Adipocyte (in vitro differentiated cells): ENCODE measurements around the gene DPH2.

Source experiments
- DNase-seq: peaks from one replicate; pipeline ENCODE4 v3.0.0-alpha.2; 2015; ENCODE audit warnings: low read depth
- H3K27me3 ChIP-seq: replicated peaks from 2 replicates; pipeline ENCODE4 v1.7.0; 2013; ENCODE audit warnings: mild to moderate bottlenecking, low read length, moderate library complexity; ENCODE audit not compliant: control insufficient read depth, insufficient read depth
- H3K36me3 ChIP-seq: 2 replicates; pipeline ENCODE4 v1.7.0; 2013; ENCODE audit warnings: low read length, mild to moderate bottlenecking, moderate library complexity; ENCODE audit not compliant: control insufficient read depth, insufficient read depth, severe bottlenecking
- H3K4me1 ChIP-seq: 2 replicates; pipeline ENCODE4 v1.7.0; 2013; ENCODE audit warnings: mild to moderate bottlenecking, low read length, moderate library complexity; ENCODE audit not compliant: control insufficient read depth, insufficient read depth
- H3K4me3 ChIP-seq: 2 replicates; pipeline ENCODE4 v1.7.0; 2013; ENCODE audit warnings: mild to moderate bottlenecking, low read length, moderate library complexity
- H3K9ac ChIP-seq: 2 replicates; pipeline ENCODE4 v1.7.0; 2013; ENCODE audit warnings: mild to moderate bottlenecking, low read length, moderate library complexity
- H3K9me3 ChIP-seq: 2 replicates; pipeline ENCODE4 v1.7.0; 2013; ENCODE audit warnings: mild to moderate bottlenecking, low read length, moderate library complexity; ENCODE audit not compliant: control insufficient read depth

Gene DPH2

GRCh38 chr1:43979528-43980254, 9.9 kb downstream of the DPH2 start:
- H3K4me1 ChIP-seq = peaks cover 34% of the 10 kb centered on the region
- peaks cover 20% of the 10 kb centered on the region for H3K36me3 ChIP-seq
- DNase-seq = peak; percentile 79
- H3K9me3 ChIP-seq = no peaks in the 10 kb centered on the region
- H3K27me3 ChIP-seq = no peaks in the 10 kb centered on the region
- H3K4me3 ChIP-seq = peak overlapping the region; percentile 84
- H3K9ac ChIP-seq = peak overlapping the region; percentile 83

DNA sequence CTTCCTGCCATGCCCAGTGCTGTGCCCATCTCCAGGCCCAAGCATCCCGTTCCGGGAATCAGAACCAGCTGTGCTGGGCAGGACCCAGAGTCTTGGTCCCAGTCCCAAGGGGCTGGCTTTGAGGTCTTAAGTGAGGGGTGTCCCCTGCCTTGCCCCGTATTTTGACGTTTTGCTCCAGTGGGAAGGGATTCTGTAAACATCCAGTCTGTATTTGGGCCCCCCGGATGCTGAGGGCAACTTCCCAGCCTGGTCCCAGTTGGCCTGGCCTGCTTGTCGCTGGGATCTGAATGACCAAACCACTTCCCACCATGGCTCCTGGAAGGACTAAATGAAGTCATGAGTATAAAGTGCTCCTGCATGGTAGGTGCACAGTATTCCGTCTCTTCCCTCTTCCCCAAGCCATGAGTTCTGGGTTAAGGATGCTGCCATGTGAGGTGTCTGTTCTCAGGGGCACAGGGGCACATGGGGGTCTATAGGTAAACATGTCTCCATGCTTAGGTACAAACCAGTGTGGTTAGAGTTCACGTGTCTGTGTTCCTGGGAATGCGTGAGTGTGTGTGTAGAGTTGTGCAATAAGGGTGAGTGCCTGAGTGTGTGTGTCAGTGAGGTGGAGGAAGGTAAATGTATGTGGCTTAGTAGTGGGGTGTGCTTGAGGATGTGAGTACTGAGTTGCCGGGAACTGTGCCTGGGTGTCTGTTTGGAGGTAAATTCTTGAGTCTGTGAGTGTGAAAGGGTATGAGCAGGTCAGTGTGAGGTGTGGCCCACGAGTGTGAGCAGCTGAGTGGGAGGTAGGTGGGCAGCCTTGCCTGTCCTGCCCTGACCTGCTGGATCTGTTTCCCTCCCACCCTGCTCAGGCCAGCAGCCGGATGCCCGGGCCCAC, 10.7 kb downstream of the DPH2 start:
- H3K36me3 ChIP-seq = peaks cover 26% of the 10 kb centered on the region

GRCh38 chr1:43981135-43981491, 11.3 kb downstream of the DPH2 start:
- Histone ChIP-seq H3K27me3 (no peaks in the 10 kb centered on the region), H3K4me1 (peaks cover 27% of the 10 kb centered on the region), H3K9me3 (no peaks in the 10 kb centered on the region), H3K9ac (no peak overlapping the region), H3K4me3 (no peak overlapping the region), H3K36me3 (peaks cover 32% of the 10 kb centered on the region)
- no peak for DNase-seq

More for the DNA sequence above, 10.7 kb downstream of the DPH2 start:
- no peaks in the 10 kb centered on the region for H3K9me3 ChIP-seq
- DNase-seq = peak; percentile 34
- H3K27me3 ChIP-seq = no peaks in the 10 kb centered on the region
- peak overlapping the region; percentile 84 for H3K4me3 ChIP-seq
- peaks cover 33% of the 10 kb centered on the region for H3K4me1 ChIP-seq
- peak overlapping the region; percentile 83 for H3K9ac ChIP-seq

DNA sequence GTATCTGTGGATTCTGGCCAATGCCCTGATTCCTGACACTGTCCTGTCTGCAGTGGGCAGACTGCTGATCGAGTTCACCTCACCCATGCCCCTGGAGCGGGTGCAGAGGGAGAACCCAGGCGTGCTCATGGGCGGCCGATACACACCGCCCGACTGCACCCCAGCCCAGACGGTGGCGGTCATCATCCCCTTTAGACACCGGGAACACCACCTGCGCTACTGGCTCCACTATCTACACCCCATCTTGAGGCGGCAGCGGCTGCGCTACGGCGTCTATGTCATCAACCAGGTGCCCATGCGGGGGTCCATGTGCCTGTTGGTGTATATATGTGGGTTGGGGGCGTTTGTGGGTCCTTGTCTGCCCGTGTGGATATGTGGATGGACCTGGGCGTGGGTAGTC, 11.8 kb downstream of the DPH2 start:
- no peak overlapping the region for H3K4me3 ChIP-seq
- no peak overlapping the region for H3K9ac ChIP-seq
- no peaks in the 10 kb centered on the region for H3K9me3 ChIP-seq
- peaks cover 27% of the 10 kb centered on the region for H3K36me3 ChIP-seq
- no peaks in the 10 kb centered on the region for H3K27me3 ChIP-seq
- no peak for DNase-seq
- H3K4me1 ChIP-seq = peaks cover 22% of the 10 kb centered on the region

GRCh38 chr1:43982241-43982640, 12.4 kb downstream of the DPH2 start:
- no peaks in the 10 kb centered on the region for H3K9me3 ChIP-seq
- H3K27me3 ChIP-seq = no peaks in the 10 kb centered on the region
- H3K36me3 ChIP-seq = peaks cover 21% of the 10 kb centered on the region
- DNase-seq = no peak
- H3K4me3 ChIP-seq = no peak overlapping the region
- H3K4me1 ChIP-seq = peaks cover 19% of the 10 kb centered on the region
- no peak overlapping the region for H3K9ac ChIP-seq

GRCh38 chr1:43982808-43983207, 13.0 kb downstream of the DPH2 start:
- H3K9ac ChIP-seq = no peak overlapping the region
- peaks cover 19% of the 10 kb centered on the region for H3K4me1 ChIP-seq
- no peak for DNase-seq
- H3K9me3 ChIP-seq = no peaks in the 10 kb centered on the region
- peaks cover 15% of the 10 kb centered on the region for H3K36me3 ChIP-seq
- H3K27me3 ChIP-seq = no peaks in the 10 kb centered on the region
- H3K4me3 ChIP-seq = no peak overlapping the region

DNA sequence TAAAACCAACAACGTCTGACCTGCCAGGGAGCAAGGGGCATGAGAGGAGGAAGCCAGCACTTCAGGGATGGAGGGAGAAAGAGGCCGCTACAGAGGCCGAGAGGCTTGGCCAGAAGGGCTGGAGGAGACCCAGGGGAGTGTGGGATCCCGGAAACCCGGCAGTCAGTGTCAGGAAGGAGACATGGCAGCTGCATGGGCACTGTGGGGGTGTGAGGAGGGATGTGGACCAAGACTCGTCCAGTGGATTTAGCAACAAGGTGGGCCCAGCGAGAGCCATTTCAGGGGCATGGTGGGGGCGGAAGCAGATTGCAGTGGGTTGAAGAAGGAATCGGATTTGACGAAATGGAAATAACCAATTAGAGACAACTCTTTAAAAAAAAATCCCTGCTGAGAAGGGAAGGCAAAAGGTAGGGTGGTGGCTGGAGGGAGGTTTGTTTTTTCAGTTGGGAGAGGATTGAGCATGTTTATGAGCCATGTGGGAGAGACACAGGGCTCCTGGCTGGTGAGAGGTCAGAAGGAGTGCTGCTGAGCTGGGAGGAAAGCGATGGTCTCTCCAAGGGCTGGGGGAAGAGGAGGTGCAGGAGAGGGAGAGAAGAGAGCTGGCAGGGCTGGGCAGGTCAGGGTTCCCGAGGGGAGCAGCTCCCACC, 13.6 kb downstream of the DPH2 start:
- DNase-seq = no peak

DNA sequence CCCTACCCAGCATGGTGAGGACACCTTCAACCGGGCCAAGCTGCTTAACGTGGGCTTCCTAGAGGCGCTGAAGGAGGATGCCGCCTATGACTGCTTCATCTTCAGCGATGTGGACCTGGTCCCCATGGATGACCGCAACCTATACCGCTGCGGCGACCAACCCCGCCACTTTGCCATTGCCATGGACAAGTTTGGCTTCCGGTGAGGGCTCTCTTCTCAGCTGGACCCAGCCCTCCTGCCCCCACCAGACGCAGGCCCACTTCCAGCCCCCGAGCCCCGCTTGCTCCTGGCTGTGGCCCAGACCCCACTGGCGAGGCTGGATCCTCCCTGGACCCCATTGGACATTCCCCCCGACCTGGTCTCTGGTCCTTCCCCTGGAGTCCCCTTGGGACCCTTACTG, 15.0 kb downstream of the DPH2 start:
- no peak for DNase-seq
- H3K9ac ChIP-seq = no peak overlapping the region

More for the DNA sequence above, 13.6 kb downstream of the DPH2 start:
- Histone ChIP-seq H3K9ac (no peak overlapping the region), H3K4me3 (no peak overlapping the region), H3K9me3 (no peaks in the 10 kb centered on the region), H3K36me3 (peaks cover 15% of the 10 kb centered on the region), H3K27me3 (no peaks in the 10 kb centered on the region), H3K4me1 (peaks cover 17% of the 10 kb centered on the region)

GRCh38 chr1:43985984-43986595, 16.3 kb downstream of the DPH2 start:
- Histone ChIP-seq H3K9ac (no peak overlapping the region), H3K27me3 (no peaks in the 10 kb centered on the region), H3K36me3 (peaks cover 15% of the 10 kb centered on the region), H3K4me3 (no peak overlapping the region), H3K4me1 (peaks cover 5% of the 10 kb centered on the region), H3K9me3 (no peaks in the 10 kb centered on the region)
- no peak for DNase-seq

More for the DNA sequence above, 15.0 kb downstream of the DPH2 start:
- H3K27me3 ChIP-seq = no peaks in the 10 kb centered on the region
- H3K4me3 ChIP-seq = no peak overlapping the region
- peaks cover 15% of the 10 kb centered on the region for H3K36me3 ChIP-seq
- H3K4me1 ChIP-seq = peaks cover 11% of the 10 kb centered on the region
- no peaks in the 10 kb centered on the region for H3K9me3 ChIP-seq

DNA sequence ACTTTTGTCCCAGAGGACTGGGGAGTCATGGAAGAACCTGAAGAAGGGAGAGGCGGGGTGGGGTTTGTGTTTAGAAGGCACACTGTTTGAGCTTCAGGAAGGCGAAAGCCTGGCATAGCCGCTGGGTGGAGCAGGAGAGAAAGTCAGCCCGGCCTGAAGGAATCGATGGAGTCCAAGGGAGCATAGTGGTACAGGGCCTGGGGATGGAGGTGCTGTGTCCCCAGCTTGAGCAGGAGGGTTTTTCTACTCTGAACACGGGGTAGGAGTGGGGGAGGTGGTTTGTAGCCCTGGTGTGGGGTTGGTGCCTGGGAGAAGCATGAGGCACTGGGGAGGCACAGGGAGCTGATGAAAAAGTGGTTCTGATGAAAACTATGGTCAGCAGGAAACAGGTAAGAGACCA, 16.9 kb downstream of the DPH2 start:
- no peak overlapping the region for H3K4me3 ChIP-seq
- H3K36me3 ChIP-seq = peaks cover 15% of the 10 kb centered on the region
- no peak for DNase-seq
- no peaks in the 10 kb centered on the region for H3K27me3 ChIP-seq
- H3K9ac ChIP-seq = no peak overlapping the region
- H3K9me3 ChIP-seq = no peaks in the 10 kb centered on the region
- H3K4me1 ChIP-seq = peaks cover 7% of the 10 kb centered on the region
